HS-27A (cell line): ENCODE results near the gene MARVELD2.

Experiments
- DNase-seq: peaks from one replicate; pipeline ENCODE4 v3.0.0-alpha.2; 2012; ENCODE audit warnings: low read depth, missing footprints

Gene MARVELD2

DNA sequence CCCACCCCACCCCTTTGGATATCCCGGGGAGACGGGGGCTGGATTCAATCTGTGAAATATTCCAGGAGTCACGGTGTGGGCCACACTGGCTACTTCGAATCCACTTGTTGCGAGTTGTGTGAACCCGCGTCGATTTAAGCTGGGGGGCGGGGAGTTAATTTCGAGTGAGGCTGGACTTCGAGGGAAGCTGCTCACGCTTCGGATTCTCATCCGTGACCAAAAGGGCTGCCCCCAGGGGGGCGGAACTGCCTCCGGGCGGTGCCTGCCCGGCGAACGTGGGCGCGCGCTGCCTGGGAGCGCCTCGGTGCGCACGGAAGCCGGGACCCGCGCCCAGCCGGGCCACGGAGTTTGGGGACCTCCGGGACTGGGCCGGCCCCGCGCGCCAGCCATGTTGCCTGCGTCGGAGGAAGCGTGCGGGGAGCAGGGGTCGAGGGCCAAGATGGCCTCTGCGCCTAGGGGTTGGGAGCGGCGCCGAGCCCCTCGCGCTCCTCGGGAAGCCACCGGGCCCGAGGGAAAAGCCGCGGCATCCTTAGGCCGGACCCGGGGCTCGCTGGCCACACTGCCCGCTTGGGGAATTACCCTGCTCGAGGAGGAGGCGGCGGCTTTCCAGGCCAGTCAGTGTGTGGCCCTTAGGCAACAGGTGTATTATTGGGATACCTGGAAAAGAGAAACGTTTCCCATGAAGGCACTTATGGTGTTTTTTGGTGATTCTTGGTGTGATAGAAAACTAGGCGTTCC lies 78.6 kb downstream of the MARVELD2 start:
- no peak for DNase-seq
